ENCODE measurements around the gene MACIR.
A peak's percentile ranks its signal among the peaks of the same experiment; 100 is the strongest.

The MACIR gene

GRCh38 chr5:103247118-103247517, 11.4 kb upstream of the MACIR start:
- no peak for DNase-seq

DNA sequence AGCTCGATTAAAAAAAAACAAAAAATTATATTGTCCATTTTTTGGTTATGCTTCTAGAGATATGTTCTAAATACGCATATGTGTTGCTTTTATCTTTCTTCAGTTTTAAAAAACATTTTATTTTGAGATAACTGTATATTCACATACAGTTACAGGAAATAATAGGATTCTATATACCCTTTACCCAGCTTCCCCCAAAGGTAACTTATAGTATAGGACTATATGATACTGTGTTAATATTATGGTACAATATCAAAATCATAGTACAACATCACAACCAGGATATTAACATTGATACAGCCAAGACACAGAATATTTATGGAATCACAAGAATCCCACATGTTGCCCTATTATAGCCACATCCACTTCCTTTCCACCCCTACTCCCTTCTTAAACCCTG, 9.5 kb upstream of the MACIR start:
- no peak for DNase-seq

- DNase-seq = no peak
These were observed 3.6 kb upstream of the MACIR start for GRCh38 chr5:103254921-103255320.

- no peak for DNase-seq
These were observed 2.9 kb upstream of the MACIR start for GRCh38 chr5:103255691-103256090.

GRCh38 chr5:103256178-103256577, 2.4 kb upstream of the MACIR start:
- no peak for DNase-seq

- peak; percentile 18 for DNase-seq
These were observed 568 bp downstream of the MACIR start for GRCh38 chr5:103258957-103259704.

GRCh38 chr5:103259705-103260355, 1.3 kb downstream of the MACIR start:
- DNase-seq = no peak

DNA sequence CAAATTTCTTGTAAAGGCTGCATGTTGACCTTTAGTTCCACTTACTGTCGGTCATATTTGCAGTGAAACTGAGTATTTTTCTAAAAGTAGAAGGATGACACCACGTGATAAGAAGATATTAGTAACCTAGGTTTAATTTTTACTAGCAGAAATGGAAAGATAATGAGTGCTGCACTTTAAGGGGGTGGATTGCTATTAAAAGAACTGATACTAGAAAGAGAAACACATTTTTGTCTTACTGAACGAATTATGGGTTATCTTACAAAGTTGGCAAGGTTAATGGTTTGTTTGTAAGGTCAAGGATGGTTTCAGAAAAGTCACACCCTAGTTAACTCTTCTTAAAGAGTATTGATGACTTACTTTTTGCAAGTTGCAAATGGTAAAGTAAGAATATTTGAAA, 2.4 kb downstream of the MACIR start:
- no peak for DNase-seq

DNA sequence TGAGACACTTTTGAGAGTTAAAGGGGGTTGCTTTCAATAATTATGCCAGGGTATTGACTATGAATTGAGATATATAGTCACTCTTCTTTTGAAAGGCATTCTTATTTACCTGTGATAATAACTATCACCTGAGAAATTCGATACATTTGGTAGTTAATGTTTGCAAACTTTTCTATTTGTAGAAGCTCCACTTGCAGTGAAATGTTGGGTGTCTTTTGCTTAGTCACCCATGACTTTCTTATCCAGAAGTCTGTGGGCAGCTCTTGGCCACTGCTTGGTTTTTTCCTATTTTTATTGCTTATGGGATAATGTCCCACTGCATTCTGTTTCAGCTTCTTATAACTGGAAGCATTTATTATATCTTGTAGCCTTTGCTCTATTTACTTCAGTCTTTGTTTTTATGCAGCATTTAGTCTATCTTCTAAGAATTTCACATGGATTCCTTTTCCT, 3.9 kb downstream of the MACIR start:
- DNase-seq = no peak

- no peak for DNase-seq
These were observed 4.5 kb downstream of the MACIR start for GRCh38 chr5:103263054-103263453.

- DNase-seq = no peak
These were observed 5.9 kb downstream of the MACIR start for GRCh38 chr5:103264508-103264907.

GRCh38 chr5:103270581-103270980, 12.0 kb downstream of the MACIR start:
- no peak for DNase-seq

- no peak for DNase-seq
These were observed 13.2 kb downstream of the MACIR start for GRCh38 chr5:103271570-103272289.

GRCh38 chr5:103272377-103272776, 13.8 kb downstream of the MACIR start:
- no peak for DNase-seq

DNA sequence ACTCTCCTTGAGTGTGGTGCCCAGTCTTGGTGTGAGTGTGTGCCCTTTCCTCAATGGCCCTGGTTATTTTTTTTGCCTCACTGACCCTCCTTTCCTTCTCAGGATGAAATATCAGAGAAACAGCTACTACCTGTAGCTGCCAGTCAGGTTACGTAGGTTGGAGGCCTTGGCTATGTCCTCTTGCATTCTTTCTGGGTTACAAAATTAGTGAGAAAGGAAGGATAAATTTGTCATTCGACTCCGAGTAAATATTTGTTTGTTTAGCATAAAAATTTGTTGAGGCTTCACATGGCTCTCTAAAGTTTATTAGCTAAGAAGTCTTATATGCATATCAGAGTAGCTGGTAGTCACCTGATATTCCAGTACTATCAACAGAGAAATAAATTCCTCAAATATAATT, 15.4 kb downstream of the MACIR start:
- no peak for DNase-seq

- no peak for DNase-seq
These were observed 17.3 kb downstream of the MACIR start for GRCh38 chr5:103275851-103276250.

GRCh38 chr5:103280967-103281366, 22.4 kb downstream of the MACIR start:
- no peak for DNase-seq

DNA sequence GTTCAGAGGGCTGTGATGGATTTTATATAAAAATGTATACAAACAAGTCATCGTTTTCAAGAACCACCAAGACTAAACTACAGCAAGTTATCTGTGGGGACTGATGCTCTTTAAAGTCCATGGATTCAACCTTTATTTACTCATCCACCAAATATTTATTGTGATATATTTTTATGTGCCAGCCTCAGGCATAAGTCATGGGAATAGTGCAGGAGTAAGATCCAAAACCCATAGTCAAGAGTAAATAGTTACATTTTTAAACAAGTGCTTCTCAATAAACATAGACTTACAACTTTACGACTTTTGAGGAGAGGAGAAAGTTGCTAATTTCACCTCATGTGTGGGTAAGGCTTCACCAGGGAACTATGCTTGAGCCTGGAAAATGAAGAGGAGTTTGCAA, 24.6 kb downstream of the MACIR start:
- DNase-seq = no peak

DNA sequence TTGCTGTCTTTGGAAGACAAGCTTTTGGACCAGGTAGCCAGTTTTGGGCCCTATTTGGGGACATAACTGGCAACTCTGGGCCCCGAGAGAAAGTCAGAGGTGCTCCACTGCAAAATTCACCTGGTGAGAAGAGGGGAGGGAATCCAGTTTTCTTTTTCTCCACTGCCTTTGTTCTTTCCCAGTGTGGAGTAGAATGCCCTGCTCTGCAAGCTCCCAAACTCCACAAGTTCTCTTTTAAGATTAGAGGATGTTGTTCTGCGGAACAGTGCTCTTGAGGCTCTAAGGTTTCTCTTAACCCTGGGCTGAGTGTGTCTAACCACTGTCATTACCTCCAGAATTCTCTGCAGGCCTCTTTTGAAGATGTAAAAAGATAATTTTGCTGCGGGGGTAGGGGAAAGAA, 25.3 kb downstream of the MACIR start:
- DNase-seq = no peak

GRCh38 chr5:103286622-103287021, 28.1 kb downstream of the MACIR start:
- DNase-seq = no peak

- no peak for DNase-seq
These were observed 30.5 kb downstream of the MACIR start for GRCh38 chr5:103289024-103289423.

DNA sequence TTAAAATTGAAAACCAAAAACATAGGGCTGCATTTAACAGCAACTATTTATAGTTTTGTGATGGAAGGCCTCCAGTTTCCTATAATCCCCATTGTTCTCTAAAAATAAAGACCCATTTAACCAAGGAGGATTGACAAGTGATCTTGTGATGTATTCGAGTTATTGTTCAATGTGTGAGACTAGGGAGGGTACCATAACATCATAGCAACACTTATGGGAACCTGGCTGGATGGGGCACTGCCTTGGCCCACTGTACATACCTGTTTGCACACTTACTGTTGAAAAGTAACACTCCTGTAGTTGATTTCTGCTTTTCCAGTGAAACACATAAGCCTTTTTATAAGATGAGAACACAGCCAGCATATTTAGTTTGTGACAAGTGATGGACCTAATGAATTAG, 32.3 kb downstream of the MACIR start:
- DNase-seq = no peak

GRCh38 chr5:103291606-103292005, 33.0 kb downstream of the MACIR start:
- no peak for DNase-seq

DNA sequence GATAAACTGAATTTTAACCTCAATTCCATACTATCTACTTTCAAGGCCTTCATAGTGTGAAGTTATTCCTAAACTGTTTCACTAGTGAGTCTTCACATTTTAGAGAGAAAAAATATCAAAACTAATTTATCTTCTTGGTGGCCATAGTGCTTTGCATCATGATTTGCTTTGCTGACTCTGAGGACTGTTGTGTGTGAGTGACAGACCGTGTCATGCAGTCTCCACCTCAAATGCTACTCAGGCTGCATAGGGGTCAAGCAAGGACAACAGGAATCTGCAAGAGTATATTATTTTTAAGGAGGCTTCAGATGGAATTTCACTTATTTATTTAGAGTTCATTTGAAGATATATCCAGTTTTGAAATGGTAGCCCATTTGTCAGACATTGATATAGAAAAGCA, 34.5 kb downstream of the MACIR start:
- DNase-seq = no peak
